SJSA1 (cell line): ENCODE measurements around the gene OR51E1. TPM values are rescaled to one million over a fixed set of nuclear protein-coding genes. Genes with fewer than 3 reads are reported as not detected.

Experiments
- DNase-seq, 2 experiments: peaks; one replicate each; pipeline ENCODE4 v3.0.0-alpha.2; 2015 to 2020; ENCODE audit warnings: low spot score in 2 of 2, low read depth in 1 of 2
- H3K27ac ChIP-seq: fragments of 250-450 bp; sonication (Bioruptor Pico); 2 replicates; pipeline ENCODE4 v1.5.1; 2020; ENCODE audit warnings: mild to moderate bottlenecking, moderate library complexity
- H3K27me3 ChIP-seq: fragments of 250-450 bp; sonication (Bioruptor Pico); replicated peaks from 2 replicates; pipeline ENCODE4 v1.5.1; 2020; ENCODE audit warnings: mild to moderate bottlenecking, moderate library complexity
- H3K36me3 ChIP-seq: fragments of 250-450 bp; sonication (Bioruptor Pico); 2 replicates; pipeline ENCODE4 v1.5.1; 2020; ENCODE audit warnings: mild to moderate bottlenecking
- H3K4me1 ChIP-seq: fragments of 250-450 bp; sonication (Bioruptor Pico); replicated peaks from 2 replicates; pipeline ENCODE4 v1.6.1; 2021; ENCODE audit warnings: mild to moderate bottlenecking
- H3K4me3 ChIP-seq: fragments of 250-450 bp; sonication (Bioruptor Pico); 2 replicates; pipeline ENCODE4 v1.5.1; 2020; ENCODE audit warnings: mild to moderate bottlenecking
- H3K9me3 ChIP-seq: fragments of 250-450 bp; sonication (Bioruptor Pico); replicated peaks from 2 replicates; pipeline ENCODE4 v1.5.1; 2020; ENCODE audit warnings: mild to moderate bottlenecking
- total RNA-seq: library from RNA; depleted of rRNA; stranded (reverse); fragments of >200 nt; shearing (Covaris generic); gene quantifications from 2 replicates; pipeline ENCODE4 v1.2.3, GENCODE V29; 2014

OR51E1 gene
- total RNA-seq, 1 experiment from 2014 or later, result 0.11 TPM

DNA sequence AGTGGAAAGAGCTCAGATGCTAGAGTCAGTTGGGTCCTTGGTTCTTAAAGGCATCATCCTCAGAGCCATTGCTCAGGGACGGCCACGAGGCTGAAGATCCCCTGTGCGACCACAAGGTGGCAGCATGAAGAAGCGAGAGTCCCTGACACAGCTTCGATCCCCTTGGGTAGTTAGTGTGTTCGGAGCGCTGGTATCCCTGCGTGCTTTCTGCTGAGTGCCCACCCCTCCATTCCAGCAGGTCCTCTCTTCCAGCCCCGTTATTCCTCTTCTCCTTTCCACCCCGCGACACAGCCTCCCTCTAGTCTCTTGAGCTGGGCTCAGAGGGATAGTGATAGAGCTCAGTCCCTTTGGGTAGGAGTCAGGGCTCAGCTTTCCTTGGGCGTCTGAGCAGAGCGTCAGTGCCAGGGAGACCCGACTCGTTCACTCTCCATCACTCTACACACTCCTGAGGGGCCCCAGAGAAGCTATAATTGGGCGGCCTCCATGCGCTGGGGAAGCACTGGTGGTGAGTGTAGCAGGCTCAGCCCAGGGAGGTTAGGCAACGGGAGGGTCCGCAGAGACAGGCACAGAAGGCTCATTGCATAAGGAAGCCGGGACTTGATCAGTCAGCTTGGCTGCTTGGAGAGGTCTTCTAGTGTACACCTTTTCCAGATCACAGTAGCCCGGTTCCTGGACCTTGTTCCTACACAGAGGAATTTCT, 6.7 kb upstream of the OR51E1 start, which contains the start of gene OR51D1:
Gene OR51D1 (plus strand): TSS at position 516 of the 700 bp plus-strand sequence. CDS start 2,314 bp downstream, outside the sequence.
- Histone ChIP-seq H3K36me3 (no peaks in the 10 kb centered on the region), H3K27ac (no peak within 1 kb of the TSS), H3K9me3 (no peaks in the 10 kb centered on the region), H3K4me3 (no peak within 1 kb of the TSS), H3K27me3 (no peaks in the 10 kb centered on the region; the same call in none of the 2 replicates), H3K4me1 (peaks cover 14% of the 10 kb centered on the region)
- DNase-seq, result peak; percentile 70 to 73

DNA sequence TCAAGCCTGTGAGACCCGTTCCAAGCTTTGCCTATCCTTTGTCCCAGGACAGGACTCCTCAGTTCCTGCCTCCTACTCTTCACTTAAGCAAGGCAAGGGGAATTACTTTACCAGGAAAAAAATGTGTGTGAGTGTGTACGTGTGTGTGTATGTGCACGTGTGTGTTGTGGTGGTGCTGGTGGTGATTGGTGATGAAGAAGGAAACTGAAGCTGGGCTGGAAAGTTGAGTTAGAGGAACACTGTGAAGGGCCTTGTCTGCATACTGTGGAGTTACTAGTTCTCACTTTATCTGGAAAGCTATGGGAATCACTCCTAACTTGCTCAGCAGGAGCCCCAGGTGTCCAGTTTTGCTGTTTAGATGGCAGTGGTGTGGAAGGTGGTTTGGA, 6.1 kb upstream of the OR51E1 start:
- Histone ChIP-seq H3K27me3 (no peaks in the 10 kb centered on the region; the same call in none of the 2 replicates), H3K27ac (no peak overlapping the region), H3K36me3 (no peaks in the 10 kb centered on the region), H3K4me3 (no peak overlapping the region), H3K9me3 (no peaks in the 10 kb centered on the region), H3K4me1 (peaks cover 15% of the 10 kb centered on the region)
- no peak for DNase-seq

DNA sequence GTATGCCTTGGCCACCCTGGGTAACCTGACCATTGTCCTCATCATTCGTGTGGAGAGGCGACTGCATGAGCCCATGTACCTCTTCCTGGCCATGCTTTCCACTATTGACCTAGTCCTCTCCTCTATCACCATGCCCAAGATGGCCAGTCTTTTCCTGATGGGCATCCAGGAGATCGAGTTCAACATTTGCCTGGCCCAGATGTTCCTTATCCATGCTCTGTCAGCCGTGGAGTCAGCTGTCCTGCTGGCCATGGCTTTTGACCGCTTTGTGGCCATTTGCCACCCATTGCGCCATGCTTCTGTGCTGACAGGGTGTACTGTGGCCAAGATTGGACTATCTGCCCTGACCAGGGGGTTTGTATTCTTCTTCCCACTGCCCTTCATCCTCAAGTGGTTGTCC, 3.9 kb upstream of the OR51E1 start:
- no peak overlapping the region for H3K27ac ChIP-seq
- H3K4me3 ChIP-seq, result no peak overlapping the region
- no peaks in the 10 kb centered on the region for H3K36me3 ChIP-seq
- H3K9me3 ChIP-seq, result no peaks in the 10 kb centered on the region
- DNase-seq, result no peak
- no peaks in the 10 kb centered on the region; the same call in none of the 2 replicates for H3K27me3 ChIP-seq
- peaks cover 22% of the 10 kb centered on the region for H3K4me1 ChIP-seq

GRCh38 chr11:4641501-4641900, 2.3 kb upstream of the OR51E1 start:
- DNase-seq, result no peak
- Histone ChIP-seq H3K36me3 (no peaks in the 10 kb centered on the region), H3K4me3 (no peak overlapping the region), H3K4me1 (peaks cover 22% of the 10 kb centered on the region), H3K9me3 (no peaks in the 10 kb centered on the region), H3K27ac (no peak overlapping the region), H3K27me3 (no peaks in the 10 kb centered on the region; the same call in 1 of the 2 replicates)

DNA sequence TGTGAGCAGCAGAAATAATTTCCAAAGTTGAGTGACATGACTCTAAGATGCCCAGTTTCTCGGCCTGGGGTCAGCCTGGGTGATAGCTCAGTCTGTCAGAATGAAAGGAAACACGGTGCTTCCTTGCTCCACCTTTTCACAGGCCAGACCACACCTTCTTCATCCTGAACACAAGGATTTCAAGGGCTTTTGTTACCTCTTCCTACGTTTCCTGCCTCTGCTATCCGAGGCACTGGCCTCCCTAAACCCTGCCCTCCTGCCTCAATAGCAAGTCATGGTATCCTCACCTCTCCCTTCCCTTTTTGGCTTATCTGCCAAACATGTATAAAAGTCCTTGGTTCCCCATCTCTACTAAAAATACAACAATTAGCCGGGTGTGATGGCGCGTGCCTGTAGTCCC, 1.7 kb upstream of the OR51E1 start:
- no peaks in the 10 kb centered on the region for H3K9me3 ChIP-seq
- H3K36me3 ChIP-seq, result no peaks in the 10 kb centered on the region
- H3K27ac ChIP-seq, result no peak overlapping the region
- H3K4me3 ChIP-seq, result no peak overlapping the region
- H3K27me3 ChIP-seq, result no peaks in the 10 kb centered on the region
- peaks cover 22% of the 10 kb centered on the region for H3K4me1 ChIP-seq
- DNase-seq, result no peak

DNA sequence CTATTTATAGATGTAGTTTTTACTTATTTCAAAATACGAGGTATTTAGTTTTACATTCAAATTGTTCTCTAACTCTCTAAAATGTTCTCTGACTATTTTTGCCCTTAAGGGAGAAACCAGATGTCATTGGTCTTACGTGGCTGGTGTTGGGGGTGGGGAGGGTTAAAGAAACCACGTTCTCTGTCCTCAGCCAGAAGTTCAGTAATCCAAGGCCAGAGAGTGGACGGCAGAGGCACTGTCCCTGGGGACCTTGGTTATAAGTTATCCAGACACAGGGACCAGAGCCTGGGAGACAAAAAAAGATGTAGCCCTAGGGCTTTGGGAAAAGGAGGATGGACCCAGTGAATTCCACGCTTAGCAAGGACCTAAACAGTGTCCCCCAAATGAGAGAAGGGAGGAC, 706 bp upstream of the OR51E1 start:
- DNase-seq, result no peak
- H3K27me3 ChIP-seq, result no peaks in the 10 kb centered on the region
- H3K27ac ChIP-seq, result no peak overlapping the region
- no peak overlapping the region for H3K4me3 ChIP-seq
- peaks cover 22% of the 10 kb centered on the region for H3K4me1 ChIP-seq
- no peaks in the 10 kb centered on the region for H3K36me3 ChIP-seq
- no peaks in the 10 kb centered on the region for H3K9me3 ChIP-seq

- no peaks in the 10 kb centered on the region for H3K36me3 ChIP-seq
- H3K27ac ChIP-seq, result no peak overlapping the region
- H3K4me3 ChIP-seq, result no peak overlapping the region
- no peak for DNase-seq
- H3K4me1 ChIP-seq, result peaks cover 22% of the 10 kb centered on the region
- H3K27me3 ChIP-seq, result 0 out of 2 replicates have a peak, but pooled peaks cover 3% of the 10 kb centered on the region
- no peaks in the 10 kb centered on the region for H3K9me3 ChIP-seq
These were observed 451 bp downstream of the OR51E1 start for GRCh38 chr11:4644233-4644632.

GRCh38 chr11:4645974-4646373, 2.2 kb downstream of the OR51E1 start:
- Histone ChIP-seq H3K9me3 (no peaks in the 10 kb centered on the region), H3K27me3 (0 out of 2 replicates have a peak, but pooled peaks cover 9% of the 10 kb centered on the region), H3K4me1 (peaks cover 20% of the 10 kb centered on the region), H3K4me3 (no peak overlapping the region), H3K36me3 (no peaks in the 10 kb centered on the region), H3K27ac (no peak overlapping the region)
- no peak for DNase-seq

GRCh38 chr11:4647766-4648165, 4.0 kb downstream of the OR51E1 start:
- Histone ChIP-seq H3K27me3 (0 out of 2 replicates have a peak, but pooled peaks cover 9% of the 10 kb centered on the region), H3K36me3 (no peaks in the 10 kb centered on the region), H3K4me3 (no peak overlapping the region), H3K4me1 (peaks cover 6% of the 10 kb centered on the region), H3K27ac (no peak overlapping the region), H3K9me3 (no peaks in the 10 kb centered on the region)
- DNase-seq, result no peak

- Histone ChIP-seq H3K4me3 (no peak overlapping the region), H3K27ac (no peak overlapping the region), H3K36me3 (no peaks in the 10 kb centered on the region), H3K9me3 (no peaks in the 10 kb centered on the region), H3K4me1 (no peaks in the 10 kb centered on the region), H3K27me3 (0 out of 2 replicates have a peak, but pooled peaks cover 4% of the 10 kb centered on the region)
- DNase-seq, result no peak
These were observed 11.0 kb downstream of the OR51E1 start for GRCh38 chr11:4654635-4655369.

DNA sequence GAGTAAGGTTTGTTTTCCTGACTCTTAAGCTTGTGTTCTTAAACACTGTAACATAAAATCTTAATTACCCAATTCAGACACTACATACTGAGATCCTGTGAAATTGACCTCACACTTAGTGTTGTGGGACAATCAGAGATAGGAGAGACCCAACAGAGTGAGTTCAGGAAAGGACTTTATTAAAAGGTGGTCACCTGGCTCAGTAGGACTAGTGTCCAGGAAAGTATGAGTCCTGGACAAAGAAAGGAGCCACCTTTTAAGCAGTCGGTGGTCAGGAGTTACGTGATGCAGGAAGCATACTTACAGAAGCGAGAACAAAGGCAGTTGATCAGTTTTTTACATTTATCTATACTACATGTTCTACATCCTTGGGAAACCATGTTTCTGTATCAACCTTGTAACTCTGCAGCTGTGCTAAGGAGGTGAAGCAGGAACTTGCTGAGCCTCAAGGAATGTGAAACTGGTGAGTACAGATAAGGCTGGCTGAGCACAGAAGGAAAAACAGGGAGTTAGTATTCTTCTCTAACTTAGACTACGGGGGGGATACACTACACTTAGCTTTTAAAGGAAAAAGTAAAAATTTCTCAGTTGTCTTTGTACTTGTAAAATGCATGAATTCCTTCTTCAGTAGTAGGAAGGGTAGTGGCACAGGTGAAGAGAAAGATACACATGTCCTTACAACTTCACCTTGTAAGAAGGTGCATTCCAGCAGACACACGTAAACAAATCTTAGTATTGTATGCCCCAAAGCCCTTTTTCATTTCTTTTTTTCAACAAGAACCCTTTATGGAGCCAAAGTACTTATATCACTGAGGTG, 15.1 kb downstream of the OR51E1 start:
- no peaks in the 10 kb centered on the region for H3K9me3 ChIP-seq
- H3K27ac ChIP-seq, result no peak overlapping the region
- H3K36me3 ChIP-seq, result no peaks in the 10 kb centered on the region
- no peaks in the 10 kb centered on the region for H3K4me1 ChIP-seq
- H3K4me3 ChIP-seq, result no peak overlapping the region
- no peak for DNase-seq
- no peaks in the 10 kb centered on the region for H3K27me3 ChIP-seq

- Histone ChIP-seq H3K4me1 (peaks cover 9% of the 10 kb centered on the region), H3K27me3 (no peaks in the 10 kb centered on the region; the same call in 1 of the 2 replicates), H3K9me3 (no peaks in the 10 kb centered on the region), H3K4me3 (no peak overlapping the region), H3K27ac (no peak overlapping the region), H3K36me3 (no peaks in the 10 kb centered on the region)
- DNase-seq, result no peak
These were observed 19.1 kb downstream of the OR51E1 start for GRCh38 chr11:4662876-4663275.

GRCh38 chr11:4664183-4664582, 20.4 kb downstream of the OR51E1 start:
- Histone ChIP-seq H3K4me3 (no peak overlapping the region), H3K27me3 (no peaks in the 10 kb centered on the region; the same call in 1 of the 2 replicates), H3K9me3 (no peaks in the 10 kb centered on the region), H3K27ac (no peak overlapping the region), H3K4me1 (peaks cover 9% of the 10 kb centered on the region), H3K36me3 (no peaks in the 10 kb centered on the region)
- DNase-seq, result no peak
